Spinal cord (tissue), 10 donors: Measurements from ENCODE around the gene PGLYRP4. TPM values are rescaled to one million over a fixed set of nuclear protein-coding genes. Genes with fewer than 3 reads are reported as not detected.

Experiments used
- DNase-seq, 6 donors: peaks; one replicate each; pipeline versions ENCODE4 v3.0.0 to v3.0.0-alpha.2; 2013 to 2015; ENCODE audit warnings: low spot score in 6 of 6, low read depth in 4 of 6
- H3K27ac ChIP-seq: one replicate; pipeline ENCODE4 v1.5.1; 2013; ENCODE audit warnings: low read depth, low read length, control low read depth
- H3K27me3 ChIP-seq: one replicate; pipeline ENCODE4 v1.6.1; 2013; ENCODE audit warnings: low read length; ENCODE audit not compliant: control insufficient read depth, insufficient read depth
- H3K36me3 ChIP-seq: one replicate; pipeline ENCODE4 v1.6.1; 2013; ENCODE audit warnings: low read length; ENCODE audit not compliant: control insufficient read depth, insufficient read depth
- H3K4me1 ChIP-seq: one replicate; pipeline ENCODE4 v1.6.1; 2013; ENCODE audit warnings: low read length; ENCODE audit not compliant: control insufficient read depth, insufficient read depth
- H3K4me3 ChIP-seq: one replicate; pipeline ENCODE4 v1.5.1; 2013; ENCODE audit warnings: low read depth, low read length, control low read depth
- H3K9me3 ChIP-seq: one replicate; pipeline ENCODE4 v1.6.1; 2013; ENCODE audit warnings: low read length; ENCODE audit not compliant: control insufficient read depth, insufficient read depth
- WGBS: methylation state at CpG from one replicate; pipeline ENCODE4 v1.1.5; 2013; ENCODE audit warnings: missing lambda C conversion rate; ENCODE audit not compliant: insufficient coverage; 5-methylcytosine and 5-hydroxymethylcytosine counted together
- long read RNA-seq, 4 donors: transcript quantifications; one replicate each; lab custom pipeline, GENCODE V29; 2026
- polyA plus RNA-seq, 2 donors: library from polyadenylated mRNA; unstranded; fragments of 120-200 nt; gene quantifications; one replicate each; pipeline ENCODE4 v1.2.1, GENCODE V29; 2013; ENCODE audit not compliant: insufficient read length in 2 of 2
- total RNA-seq, 2 donors: library from RNA; depleted of rRNA in 1 of 2; stranded (reverse); fragments of 120-200 nt in 1 of 2; fragments of >200 nt in 1 of 2; gene quantifications; one replicate each; pipeline versions ENCODE4 v1.2.3 to v1.2.4, GENCODE V29; 2013 to 2014
- donor health status: healthy.

PGLYRP4 gene
- not detected for total RNA-seq
- polyA plus RNA-seq: not detected
- long read RNA-seq, donor 1: 0 reads
- long read RNA-seq, donor 2: 0 reads
- long read RNA-seq, donor 3: 0 reads
- long read RNA-seq, donor 4: 0 reads

GRCh38 chr1:153348511-153349362, at the start of gene PGLYRP4:
Gene PGLYRP4 (minus strand): TSS chr1:153348841. CDS start chr1:153347932, 909 bp downstream.
- Histone ChIP-seq H3K4me1 (no peaks in the 10 kb centered on the region), H3K27ac (no peak within 1 kb of the TSS), H3K27me3 (no peaks in the 10 kb centered on the region), H3K9me3 (no peaks in the 10 kb centered on the region), H3K36me3 (no peaks in the 10 kb centered on the region), H3K4me3 (no peak within 1 kb of the TSS)
- WGBS: 67% methylated on average over 8 of the region's 10 CpGs
- DNase-seq: no peak

GRCh38 chr1:153397924-153398651, 49.4 kb upstream of the PGLYRP4 start:
- Histone ChIP-seq H3K4me1 (no peaks in the 10 kb centered on the region), H3K27ac (no peak overlapping the region), H3K36me3 (no peaks in the 10 kb centered on the region), H3K4me3 (no peak overlapping the region), H3K27me3 (no peaks in the 10 kb centered on the region), H3K9me3 (no peaks in the 10 kb centered on the region)
- 67% methylated on average over 3 of the region's 6 CpGs for whole genome bisulfite sequencing
- no peak for DNase-seq

GRCh38 chr1:153397051-153397923, 48.6 kb upstream of the PGLYRP4 start:
- Histone ChIP-seq H3K4me1 (no peaks in the 10 kb centered on the region), H3K36me3 (no peaks in the 10 kb centered on the region), H3K9me3 (no peaks in the 10 kb centered on the region), H3K27me3 (no peaks in the 10 kb centered on the region), H3K4me3 (no peak overlapping the region), H3K27ac (no peak overlapping the region)
- no peak for DNase-seq
- 84% methylated on average over 19 of the region's 19 CpGs for WGBS

GRCh38 chr1:153396461-153396860, 47.8 kb upstream of the PGLYRP4 start:
- WGBS: 93% methylated on average over 3 of the region's 6 CpGs
- Histone ChIP-seq H3K27me3 (no peaks in the 10 kb centered on the region), H3K9me3 (no peaks in the 10 kb centered on the region), H3K27ac (no peak overlapping the region), H3K36me3 (no peaks in the 10 kb centered on the region), H3K4me3 (no peak overlapping the region), H3K4me1 (no peaks in the 10 kb centered on the region)
- no peak for DNase-seq

GRCh38 chr1:153395776-153396175, 47.1 kb upstream of the PGLYRP4 start:
- Histone ChIP-seq H3K27me3 (peaks cover under 1% of the 10 kb centered on the region), H3K36me3 (no peaks in the 10 kb centered on the region), H3K4me1 (no peaks in the 10 kb centered on the region), H3K27ac (no peak overlapping the region), H3K4me3 (no peak overlapping the region), H3K9me3 (no peaks in the 10 kb centered on the region)
- WGBS: 67% methylated on average over 1 of the region's 6 CpGs
- DNase-seq: no peak

GRCh38 chr1:153395136-153395685, 46.6 kb upstream of the PGLYRP4 start:
- 71% methylated on average over 7 of the region's 7 CpGs for WGBS

GRCh38 chr1:153394391-153394790, 45.8 kb upstream of the PGLYRP4 start:
- WGBS: 59% methylated on average over 5 of the region's 5 CpGs
- no peak for DNase-seq
- no peaks in the 10 kb centered on the region for H3K9me3 ChIP-seq
- peaks cover 2% of the 10 kb centered on the region for H3K27me3 ChIP-seq
- no peak overlapping the region for H3K27ac ChIP-seq
- no peak overlapping the region for H3K4me3 ChIP-seq
- no peaks in the 10 kb centered on the region for H3K36me3 ChIP-seq
- no peaks in the 10 kb centered on the region for H3K4me1 ChIP-seq

More at GRCh38 chr1:153395136-153395685, 46.6 kb upstream of the PGLYRP4 start:
- H3K36me3 ChIP-seq: no peaks in the 10 kb centered on the region
- H3K27me3 ChIP-seq: peaks cover 2% of the 10 kb centered on the region
- no peak overlapping the region for H3K27ac ChIP-seq
- no peak overlapping the region for H3K4me3 ChIP-seq
- H3K9me3 ChIP-seq: no peaks in the 10 kb centered on the region
- no peak for DNase-seq
- no peaks in the 10 kb centered on the region for H3K4me1 ChIP-seq

- no peaks in the 10 kb centered on the region for H3K36me3 ChIP-seq
- no peak for DNase-seq
- no peaks in the 10 kb centered on the region for H3K9me3 ChIP-seq
- H3K27me3 ChIP-seq: peaks cover 2% of the 10 kb centered on the region
- H3K27ac ChIP-seq: no peak overlapping the region
- no peak overlapping the region for H3K4me3 ChIP-seq
- 85% methylated on average over 6 of the region's 6 CpGs for WGBS
- no peaks in the 10 kb centered on the region for H3K4me1 ChIP-seq
Measured at GRCh38 chr1:153393926-153394325, 45.3 kb upstream of the PGLYRP4 start.

- no peaks in the 10 kb centered on the region for H3K9me3 ChIP-seq
- no CpG with 5 or more reads among the region's 3 CpGs for WGBS
- peaks cover 2% of the 10 kb centered on the region for H3K27me3 ChIP-seq
- H3K27ac ChIP-seq: no peak overlapping the region
- no peak overlapping the region for H3K4me3 ChIP-seq
- no peaks in the 10 kb centered on the region for H3K4me1 ChIP-seq
- no peaks in the 10 kb centered on the region for H3K36me3 ChIP-seq
- DNase-seq: no peak
Measured at GRCh38 chr1:153392822-153393221, 44.2 kb upstream of the PGLYRP4 start.
